Caco-2 (cell line): ENCODE data around the gene DDX28. TPM values are rescaled to one million over a fixed set of nuclear protein-coding genes. Genes with fewer than 3 reads are reported as not detected.

Experiments used
- BruUV-seq: library from RNA; stranded (reverse); fragments of 400-500 nt; replicated peaks from 2 replicates; lab custom pipeline; 2021; lab: Mats Ljungman, UMichigan
- CTCF ChIA-PET: fragments of 300-600 bp; sonication (Branson Sonifier 250); formaldehyde crosslinking; loops from one replicate; lab custom pipeline; 2022; ENCODE audit warnings: antibody characterized with exemption; lab: Charles Lee
- POLR2A ChIA-PET: fragments of 300-600 bp; sonication (Branson Sonifier 250); formaldehyde crosslinking; loops from one replicate; lab custom pipeline; 2022; ENCODE audit warnings: antibody characterized with exemption; lab: Charles Lee
- DNase-seq, 2 experiments: peaks; one replicate each; pipeline versions ENCODE4 v3.0.0 to v3.0.0-alpha.2; 2020 to 2022
- H3K27me3 ChIP-seq: replicated peaks from 2 replicates; pipeline ENCODE4 v1.6.0; 2011; ENCODE audit warnings: low read length; ENCODE audit not compliant: control insufficient read depth, insufficient read depth
- H3K36me3 ChIP-seq: 2 replicates; pipeline ENCODE4 v1.5.1; 2011; ENCODE audit warnings: low read length; ENCODE audit not compliant: control insufficient read depth, insufficient read depth
- H3K4me1 ChIP-seq: fragments of 250-450 bp; sonication (Bioruptor Pico); 2 replicates; pipeline ENCODE4 v1.5.1; 2020; ENCODE audit warnings: mild to moderate bottlenecking
- H3K4me3 ChIP-seq: 2 replicates; pipeline ENCODE4 v1.5.1; 2011; ENCODE audit warnings: low read depth, mild to moderate bottlenecking, control low read depth, low read length
- H3K9me3 ChIP-seq: fragments of 250-450 bp; sonication (Bioruptor Pico); 2 replicates; pipeline ENCODE4 v1.5.1; 2020; ENCODE audit warnings: mild to moderate bottlenecking, moderate library complexity
- H3K27ac Mint-ChIP-seq: one replicate; pipeline ENCODE4 v1.8.0; 2022; ENCODE audit warnings: mixed read lengths; ENCODE audit not compliant: unreplicated experiment
- H3K27me3 Mint-ChIP-seq: one replicate; pipeline ENCODE4 v1.8.0; 2022; ENCODE audit warnings: mixed read lengths; ENCODE audit not compliant: insufficient read depth, unreplicated experiment
- H3K36me3 Mint-ChIP-seq: one replicate; pipeline ENCODE4 v1.8.0; 2022; ENCODE audit warnings: mild to moderate bottlenecking, mixed read lengths; ENCODE audit not compliant: insufficient read depth, unreplicated experiment
- H3K4me1 Mint-ChIP-seq: one replicate; pipeline ENCODE4 v1.8.0; 2022; ENCODE audit warnings: low read depth, mixed read lengths; ENCODE audit not compliant: unreplicated experiment
- H3K4me3 Mint-ChIP-seq: one replicate; pipeline ENCODE4 v1.8.0; 2022; ENCODE audit warnings: mild to moderate bottlenecking, moderate library complexity, mixed read lengths; ENCODE audit not compliant: unreplicated experiment
- H3K9me3 Mint-ChIP-seq: one replicate; pipeline ENCODE4 v1.8.0; 2022; ENCODE audit warnings: mixed read lengths; ENCODE audit not compliant: unreplicated experiment
- CTCF ChIP-seq, 2 experiments: fragments of 200-600 bp in 1 of 2; IDR thresholded peaks; 1 replicate in 1 of 2; 2 replicates in 1 of 2; pipeline versions ENCODE4 v1.5.1 to v1.8.0; 2011 to 2022; ENCODE audit warnings: antibody characterized with exemption in 1 of 2, control low read depth in 1 of 2, inconsistent platforms in 1 of 2, low read depth in 1 of 2, low read length in 1 of 2, mild to moderate bottlenecking in 1 of 2, moderate library complexity in 1 of 2; ENCODE audit not compliant: insufficient read depth in 1 of 2, severe bottlenecking in 1 of 2, unreplicated experiment in 1 of 2
- intact Hi-C: fragments of 100-400 bp; cut with micrococcal nuclease; formaldehyde crosslinking; loops from one replicate; pipeline ENCODE4 v1.10.0; 2022; ENCODE audit not compliant: unreplicated experiment
- total RNA-seq: library from RNA; stranded (reverse); gene quantifications from 2 replicates; pipeline ENCODE4 v1.2.3, GENCODE V29; 2022

Gene DDX28
- total RNA-seq, 1 experiment from 2014 or later, result 17.1 TPM

GRCh38 chr16:68061396-68061795, 38.4 kb upstream of the DDX28 start:
- H3K27me3 Mint-ChIP-seq, result no peaks in the 10 kb centered on the region
- TF ChIP-seq CTCF (IDR thresholded peaks at IDR 0.05; ENCODE audit: insufficient read depth in 1 of 2, low read depth in 1 of 2, low read length in 1 of 2, severe bottlenecking in 1 of 2, unreplicated experiment in 1 of 2), result no peak
- H3K9me3 Mint-ChIP-seq, result no peaks in the 10 kb centered on the region
- Histone ChIP-seq H3K9me3 (no peaks in the 10 kb centered on the region), H3K27me3 (no peaks in the 10 kb centered on the region), H3K4me3 (no peak overlapping the region), H3K4me1 (peaks cover 22% of the 10 kb centered on the region), H3K36me3 (no peaks in the 10 kb centered on the region; the same call in 1 of the 2 replicates)
- no peak overlapping the region for H3K27ac Mint-ChIP-seq
- intact Hi-C loops, result no loop called here
- H3K36me3 Mint-ChIP-seq, result peaks cover 51% of the 10 kb centered on the region
- ChIA-PET CTCF (interaction anchor here (0.6 to 1.5 kb wide), 2 partner anchors 21 to 73 kb away, joined by 3 to 4 read pairs; no protein-coding TSS in a partner anchor), POLR2A (no interaction called here)
- BruUV-seq, result no TSS peak
- no peak overlapping the region for H3K4me3 Mint-ChIP-seq
- peaks cover 22% of the 10 kb centered on the region for H3K4me1 Mint-ChIP-seq
- no peak for DNase-seq

GRCh38 chr16:68059804-68060203, 36.8 kb upstream of the DDX28 start:
- Mint-ChIP-seq H3K4me3 (no peak overlapping the region), H3K27me3 (no peaks in the 10 kb centered on the region), H3K4me1 (peaks cover 6% of the 10 kb centered on the region), H3K36me3 (peaks cover 39% of the 10 kb centered on the region), H3K27ac (no peak overlapping the region), H3K9me3 (no peaks in the 10 kb centered on the region)
- no peak for DNase-seq
- ChIA-PET CTCF (no interaction called here), POLR2A (interaction anchor here (0.5 kb wide), 1 partner anchor 33 kb away, joined by 3 read pairs; no protein-coding TSS in a partner anchor)
- no peak for TF ChIP-seq CTCF (IDR thresholded peaks at IDR 0.05; ENCODE audit: insufficient read depth in 1 of 2, low read depth in 1 of 2, low read length in 1 of 2, severe bottlenecking in 1 of 2, unreplicated experiment in 1 of 2)
- Histone ChIP-seq H3K4me3 (no peak overlapping the region), H3K9me3 (no peaks in the 10 kb centered on the region), H3K4me1 (peaks cover 12% of the 10 kb centered on the region), H3K27me3 (no peaks in the 10 kb centered on the region), H3K36me3 (peaks cover 2% of the 10 kb centered on the region)
- intact Hi-C loops, result no loop called here
- no TSS peak for BruUV-seq

GRCh38 chr16:68055395-68055794, 32.4 kb upstream of the DDX28 start:
- Mint-ChIP-seq H3K36me3 (peaks cover 44% of the 10 kb centered on the region), H3K9me3 (no peaks in the 10 kb centered on the region), H3K4me3 (no peak overlapping the region), H3K27me3 (no peaks in the 10 kb centered on the region), H3K4me1 (no peaks in the 10 kb centered on the region), H3K27ac (no peak overlapping the region)
- Histone ChIP-seq H3K36me3 (peaks cover 6% of the 10 kb centered on the region), H3K4me1 (no peaks in the 10 kb centered on the region), H3K27me3 (no peaks in the 10 kb centered on the region), H3K9me3 (no peaks in the 10 kb centered on the region), H3K4me3 (no peak overlapping the region)
- intact Hi-C loops, result no loop called here
- DNase-seq, result no peak
- ChIA-PET CTCF (no interaction called here), POLR2A (no interaction called here)
- TF ChIP-seq CTCF (IDR thresholded peaks at IDR 0.05; ENCODE audit: insufficient read depth in 1 of 2, low read depth in 1 of 2, low read length in 1 of 2, severe bottlenecking in 1 of 2, unreplicated experiment in 1 of 2), result no peak
- BruUV-seq, result no TSS peak
